Measurements from ENCODE around the gene MED12L.

The MED12L gene

GRCh38 chr3:151382671-151383070 lies 297.2 kb downstream of the MED12L start:
- no peak for DNase-seq (ENCODE audit: low read depth)
- no peak for TF ChIP-seq CTCF (IDR thresholded peaks at IDR 0.05; ENCODE audit: low read length, missing control alignments)
- H3K4me3 ChIP-seq (replicated peaks; ENCODE audit: low read depth, low read length) = no peak overlapping the region

- no peak overlapping the region for H3K4me3 ChIP-seq (replicated peaks; ENCODE audit: low read depth, low read length)
- TF ChIP-seq CTCF (IDR thresholded peaks at IDR 0.05; ENCODE audit: low read length, missing control alignments) = no peak
- no peak for DNase-seq (ENCODE audit: low read depth)
Observed at GRCh38 chr3:151383111-151383510, 297.6 kb downstream of the MED12L start.

GRCh38 chr3:151383956-151384355 lies 298.5 kb downstream of the MED12L start:
- no peak for DNase-seq (ENCODE audit: low read depth)
- no peak for TF ChIP-seq CTCF (IDR thresholded peaks at IDR 0.05; ENCODE audit: low read length, missing control alignments)
- no peak overlapping the region for H3K4me3 ChIP-seq (replicated peaks; ENCODE audit: low read depth, low read length)

- DNase-seq (ENCODE audit: low read depth) = no peak
- no peak for TF ChIP-seq CTCF (IDR thresholded peaks at IDR 0.05; ENCODE audit: low read length, missing control alignments)
- no peak within 1 kb of the TSS for H3K4me3 ChIP-seq (replicated peaks; ENCODE audit: low read depth, low read length)
Observed at GRCh38 chr3:151384741-151385174, 299.3 kb downstream of the MED12L start, which contains the start of gene P2RY12. TSS of gene P2RY12 (minus strand) at chr3:151384753. CDS start at chr3:151338845, 45,908 bp downstream.

GRCh38 chr3:151386056-151386455 lies 300.6 kb downstream of the MED12L start:
- no peak for DNase-seq (ENCODE audit: low read depth)
- no peak for TF ChIP-seq CTCF (IDR thresholded peaks at IDR 0.05; ENCODE audit: low read length, missing control alignments)
- no peak overlapping the region for H3K4me3 ChIP-seq (replicated peaks; ENCODE audit: low read depth, low read length)

- DNase-seq (ENCODE audit: low read depth) = no peak
- TF ChIP-seq CTCF (IDR thresholded peaks at IDR 0.05; ENCODE audit: low read length, missing control alignments) = no peak
- H3K4me3 ChIP-seq (replicated peaks; ENCODE audit: low read depth, low read length) = no peak overlapping the region
Observed at GRCh38 chr3:151387432-151387831, 302.0 kb downstream of the MED12L start.

- DNase-seq (ENCODE audit: low read depth) = no peak
- TF ChIP-seq CTCF (IDR thresholded peaks at IDR 0.05; ENCODE audit: low read length, missing control alignments) = no peak
- no peak overlapping the region for H3K4me3 ChIP-seq (replicated peaks; ENCODE audit: low read depth, low read length)
Observed at GRCh38 chr3:151387842-151388241, 302.4 kb downstream of the MED12L start.

All from fibroblast of pulmonary artery (primary cell).